ENCODE data around the gene CUX1.
A peak's percentile ranks its signal among the peaks of the same experiment; 100 is the strongest.
"Not testable (repeated sequence)": the region's sequence is repeated elsewhere in the genome, so short reads cannot be mapped to it uniquely, and the experiment has no call there.

CUX1 gene

GRCh38 chr7:101784292-101785127, 32.9 kb upstream of the CUX1 start:
- DNase-seq (ENCODE audit: low read depth in 1 of 2, low spot score in 1 of 2) = no peak
- in situ Hi-C loops (cut with HindIII; ENCODE audit: low pct_unique_long_range_greater_than_20kb, low sequenced_read_pairs) = no loop called here
- TF ChIP-seq JUND (IDR thresholded peaks at IDR 0.05; ENCODE audit: low read depth) = no peak

GRCh38 chr7:101787864-101788263, 29.6 kb upstream of the CUX1 start:
- DNase-seq (ENCODE audit: low read depth in 1 of 2, low spot score in 1 of 2) = no peak
- in situ Hi-C loops (cut with HindIII; ENCODE audit: low pct_unique_long_range_greater_than_20kb, low sequenced_read_pairs) = no loop called here
- TF ChIP-seq JUND (IDR thresholded peaks at IDR 0.05; ENCODE audit: low read depth) = no peak

GRCh38 chr7:101788517-101788916, 28.9 kb upstream of the CUX1 start:
- DNase-seq (ENCODE audit: low read depth in 1 of 2, low spot score in 1 of 2) = no peak
- no peak for TF ChIP-seq JUND (IDR thresholded peaks at IDR 0.05; ENCODE audit: low read depth)
- in situ Hi-C loops (cut with HindIII; ENCODE audit: low pct_unique_long_range_greater_than_20kb, low sequenced_read_pairs) = no loop called here

- no peak for TF ChIP-seq JUND (IDR thresholded peaks at IDR 0.05; ENCODE audit: low read depth)
- DNase-seq (ENCODE audit: low read depth in 1 of 2, low spot score in 1 of 2) = no peak
- in situ Hi-C loops (cut with HindIII; ENCODE audit: low pct_unique_long_range_greater_than_20kb, low sequenced_read_pairs) = no loop called here
Observed at GRCh38 chr7:101790566-101791293, 26.7 kb upstream of the CUX1 start.

GRCh38 chr7:101792051-101792681, 25.3 kb upstream of the CUX1 start:
- in situ Hi-C loops (cut with HindIII; ENCODE audit: low pct_unique_long_range_greater_than_20kb, low sequenced_read_pairs) = no loop called here
- no peak for TF ChIP-seq JUND (IDR thresholded peaks at IDR 0.05; ENCODE audit: low read depth)
- no peak for DNase-seq (ENCODE audit: low read depth in 1 of 2, low spot score in 1 of 2)

GRCh38 chr7:101792682-101793071, 24.7 kb upstream of the CUX1 start:
- DNase-seq (ENCODE audit: low read depth in 1 of 2, low spot score in 1 of 2); in situ Hi-C loops (cut with HindIII; ENCODE audit: low pct_unique_long_range_greater_than_20kb, low sequenced_read_pairs): not testable (repeated sequence)

- in situ Hi-C loops (cut with HindIII; ENCODE audit: low pct_unique_long_range_greater_than_20kb, low sequenced_read_pairs) = no loop called here
- DNase-seq (ENCODE audit: low read depth in 1 of 2, low spot score in 1 of 2) = no peak
- TF ChIP-seq JUND (IDR thresholded peaks at IDR 0.05; ENCODE audit: low read depth) = no peak
Observed at GRCh38 chr7:101795461-101795860, 22.0 kb upstream of the CUX1 start.

- in situ Hi-C loops (cut with HindIII; ENCODE audit: low pct_unique_long_range_greater_than_20kb, low sequenced_read_pairs); DNase-seq (ENCODE audit: low read depth in 1 of 2, low spot score in 1 of 2): not testable (repeated sequence)
Observed at GRCh38 chr7:101798173-101798572, 19.3 kb upstream of the CUX1 start.

- no peak for TF ChIP-seq JUND (IDR thresholded peaks at IDR 0.05; ENCODE audit: low read depth)
- no peak for DNase-seq (ENCODE audit: low read depth in 1 of 2, low spot score in 1 of 2)
- in situ Hi-C loops (cut with HindIII; ENCODE audit: low pct_unique_long_range_greater_than_20kb, low sequenced_read_pairs) = no loop called here
Observed at GRCh38 chr7:101803203-101804087, 14.0 kb upstream of the CUX1 start.

- in situ Hi-C loops (cut with HindIII; ENCODE audit: low pct_unique_long_range_greater_than_20kb, low sequenced_read_pairs) = no loop called here
- peak in 1 of 2 experiments; percentile 13 for DNase-seq (ENCODE audit: low read depth in 1 of 2, low spot score in 1 of 2)
- TF ChIP-seq JUND (IDR thresholded peaks at IDR 0.05; ENCODE audit: low read depth) = no peak
Observed at GRCh38 chr7:101804088-101804963, 13.1 kb upstream of the CUX1 start.

GRCh38 chr7:101804967-101805366, 12.5 kb upstream of the CUX1 start:
- no peak for TF ChIP-seq JUND (IDR thresholded peaks at IDR 0.05; ENCODE audit: low read depth)
- peak; percentile 52 to 71 for DNase-seq (ENCODE audit: low read depth in 1 of 2, low spot score in 1 of 2)
- in situ Hi-C loops (cut with HindIII; ENCODE audit: low pct_unique_long_range_greater_than_20kb, low sequenced_read_pairs) = no loop called here
